GM12865 (cell line): ENCODE results near the gene ARL6IP4.

Experiments used
- DNase-seq: peaks from one replicate; pipeline ENCODE4 v3.0.0; 2010; ENCODE audit warnings: low read depth
- H3K4me3 ChIP-seq: 2 replicates; pipeline ENCODE4 v1.5.1; 2011; ENCODE audit warnings: mild to moderate bottlenecking, low read depth, low read length, control low read depth
- TF ChIP-seq, protein P1 (sequence below): IDR thresholded peaks from 2 replicates; pipeline ENCODE4 v1.5.1; 2011; ENCODE audit warnings: low read length, control low read depth, low read depth, inconsistent platforms; ENCODE audit not compliant: insufficient read depth; ENCODE audit errors: missing control alignments

ARL6IP4 gene

GRCh38 chr12:122997343-122998250 lies 17.1 kb downstream of the ARL6IP4 start:
- no peak overlapping the region for H3K4me3 ChIP-seq
- DNase-seq, result no peak
- TF ChIP-seq, protein P1, sequence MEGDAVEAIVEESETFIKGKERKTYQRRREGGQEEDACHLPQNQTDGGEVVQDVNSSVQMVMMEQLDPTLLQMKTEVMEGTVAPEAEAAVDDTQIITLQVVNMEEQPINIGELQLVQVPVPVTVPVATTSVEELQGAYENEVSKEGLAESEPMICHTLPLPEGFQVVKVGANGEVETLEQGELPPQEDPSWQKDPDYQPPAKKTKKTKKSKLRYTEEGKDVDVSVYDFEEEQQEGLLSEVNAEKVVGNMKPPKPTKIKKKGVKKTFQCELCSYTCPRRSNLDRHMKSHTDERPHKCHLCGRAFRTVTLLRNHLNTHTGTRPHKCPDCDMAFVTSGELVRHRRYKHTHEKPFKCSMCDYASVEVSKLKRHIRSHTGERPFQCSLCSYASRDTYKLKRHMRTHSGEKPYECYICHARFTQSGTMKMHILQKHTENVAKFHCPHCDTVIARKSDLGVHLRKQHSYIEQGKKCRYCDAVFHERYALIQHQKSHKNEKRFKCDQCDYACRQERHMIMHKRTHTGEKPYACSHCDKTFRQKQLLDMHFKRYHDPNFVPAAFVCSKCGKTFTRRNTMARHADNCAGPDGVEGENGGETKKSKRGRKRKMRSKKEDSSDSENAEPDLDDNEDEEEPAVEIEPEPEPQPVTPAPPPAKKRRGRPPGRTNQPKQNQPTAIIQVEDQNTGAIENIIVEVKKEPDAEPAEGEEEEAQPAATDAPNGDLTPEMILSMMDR, result no peak

GRCh38 chr12:122998316-122998715 lies 17.8 kb downstream of the ARL6IP4 start:
- DNase-seq, result no peak
- TF ChIP-seq, protein P1, result no peak

GRCh38 chr12:122999196-122999946 lies 18.9 kb downstream of the ARL6IP4 start:
- TF ChIP-seq, protein P1, result no peak
- no peak overlapping the region for H3K4me3 ChIP-seq
- no peak for DNase-seq

More at GRCh38 chr12:122998316-122998715, 17.8 kb downstream of the ARL6IP4 start:
- H3K4me3 ChIP-seq, result no peak overlapping the region

GRCh38 chr12:122999986-123000420 lies 19.5 kb downstream of the ARL6IP4 start:
- DNase-seq, result no peak
- H3K4me3 ChIP-seq, result no peak overlapping the region
- TF ChIP-seq, protein P1, result no peak

DNA sequence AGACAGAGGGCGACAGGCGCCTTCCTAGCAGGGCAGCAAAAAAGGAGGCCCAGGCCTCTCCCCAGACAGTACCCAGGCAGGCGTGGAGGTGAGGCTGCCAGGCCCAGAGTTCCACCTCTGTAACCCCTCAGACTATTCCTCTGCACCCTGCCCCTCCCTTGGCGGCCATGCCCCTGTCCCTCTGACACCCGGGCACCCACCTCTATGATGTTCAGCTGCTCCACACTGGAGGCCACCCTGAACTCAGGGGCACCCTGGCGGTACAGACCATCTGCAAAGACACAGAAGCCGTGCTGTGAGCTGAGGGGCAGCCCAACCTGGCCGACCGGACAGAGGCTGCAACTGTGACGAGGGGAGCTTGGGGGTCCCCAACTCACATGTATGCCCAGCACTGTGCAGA lies 20.1 kb downstream of the ARL6IP4 start:
- DNase-seq, result no peak
- H3K4me3 ChIP-seq, result no peak overlapping the region
- TF ChIP-seq, protein P1, result no peak

DNA sequence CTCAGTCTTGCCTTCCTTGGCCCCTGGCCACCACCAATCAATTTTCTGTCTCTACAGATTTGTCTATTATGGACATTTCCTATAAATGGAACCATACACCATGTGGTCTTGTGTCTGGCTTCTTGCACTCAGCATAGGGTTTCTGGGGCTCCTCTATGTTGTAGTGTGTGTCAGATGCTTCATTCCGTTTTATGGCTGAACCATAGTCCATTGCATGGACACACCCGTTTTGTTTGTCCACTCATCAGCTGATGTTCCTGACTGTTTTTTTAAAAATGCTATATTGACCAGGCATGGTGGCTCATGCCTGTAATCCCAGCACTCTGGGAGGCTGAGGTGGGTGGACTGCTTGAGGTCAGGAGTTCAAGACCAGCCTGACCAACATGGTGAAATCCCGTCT lies 21.0 kb downstream of the ARL6IP4 start:
- DNase-seq, result no peak
- TF ChIP-seq, protein P1, result no peak
- no peak overlapping the region for H3K4me3 ChIP-seq
